ENCODE data around the gene ATXN2. TPM values are rescaled to one million over a fixed set of nuclear protein-coding genes. Genes with fewer than 3 reads are reported as not detected.
"Not testable (repeated sequence)": the region's sequence is repeated elsewhere in the genome, so short reads cannot be mapped to it uniquely, and the experiment has no call there.

ATXN2 gene
- total and polyA plus RNA-seq, 2 experiments from 2014 or later: 19.2 to 56.4 TPM

DNA sequence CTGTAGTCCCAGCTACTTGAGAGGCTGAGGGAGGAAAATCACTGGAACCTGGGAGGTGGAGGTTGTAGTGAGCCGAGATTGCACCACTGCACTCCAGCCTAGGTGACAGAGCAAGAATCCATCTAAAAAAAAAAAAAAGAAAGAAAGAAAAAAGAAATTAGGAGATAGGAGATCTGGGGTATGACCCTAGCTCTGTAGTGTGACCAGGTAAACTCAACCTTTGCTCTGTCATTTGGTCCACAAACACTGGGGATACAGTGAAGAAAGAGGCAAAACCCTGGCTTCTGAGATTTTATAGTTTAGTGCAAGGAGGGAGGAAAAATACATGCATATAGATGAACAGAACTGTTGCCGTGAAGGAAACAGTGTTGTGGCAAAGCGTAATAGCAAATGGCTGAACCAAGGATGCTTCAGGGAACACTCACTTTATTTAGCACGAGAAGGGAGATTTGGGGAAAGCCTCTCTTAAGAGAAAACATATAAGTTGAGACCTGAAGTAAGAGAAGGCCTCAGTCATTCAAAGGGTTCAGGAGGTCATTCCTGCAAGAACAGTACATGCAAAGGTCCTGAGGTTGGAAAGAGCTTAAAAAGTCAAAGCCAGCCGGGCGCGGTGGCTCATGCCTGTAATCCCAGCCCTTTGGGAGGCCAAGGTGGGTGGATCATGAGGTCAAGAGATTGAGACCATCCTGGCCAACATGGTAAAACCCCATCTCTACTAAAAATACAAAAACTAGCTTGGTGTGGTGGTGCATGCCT lies 29.6 kb upstream of the ATXN2 start:
- Histone ChIP-seq H4K20me1 (ENCODE audit: insufficient read depth) (no peaks in the 10 kb centered on the region), H3K27me3 (replicated peaks; ENCODE audit: insufficient read depth) (no peaks in the 10 kb centered on the region), H3K9me2 (ENCODE audit: insufficient read depth) (no peaks in the 10 kb centered on the region), H3K79me2 (ENCODE audit: insufficient read depth) (no peaks in the 10 kb centered on the region), H3K4me3 (no peak overlapping the region), H3K9ac (no peak overlapping the region), H3K9me3 (ENCODE audit: low read depth) (no peaks in the 10 kb centered on the region), H3K27ac (no peak overlapping the region), H3F3A (ENCODE audit: insufficient read depth) (no peaks in the 10 kb centered on the region), H2AFZ (no peak overlapping the region), H3K36me3 (ENCODE audit: low read depth) (no peaks in the 10 kb centered on the region), H3K4me1 (ENCODE audit: insufficient read depth) (no peaks in the 10 kb centered on the region), H3K4me2 (ENCODE audit: unreplicated experiment) (no peak overlapping the region)
- no peak for DNase-seq
- in situ Hi-C loops (cut with MboI): no loop called here
- WGBS, 2 experiments (ENCODE audit: low coverage in 1 of 2, low lambda C conversion rate in 2 of 2, missing lambda C conversion rate in 2 of 2): 94 to 95% methylated on average over 7 of the region's 7 CpGs
- TF ChIP-seq EZH2 (IDR thresholded peaks at IDR 0.05; ENCODE audit: insufficient read depth, poor library complexity, severe bottlenecking) (no peak), EZH2phosphoT487 (IDR thresholded peaks at IDR 0.05; ENCODE audit: insufficient read depth, low read depth) (no peak)

DNA sequence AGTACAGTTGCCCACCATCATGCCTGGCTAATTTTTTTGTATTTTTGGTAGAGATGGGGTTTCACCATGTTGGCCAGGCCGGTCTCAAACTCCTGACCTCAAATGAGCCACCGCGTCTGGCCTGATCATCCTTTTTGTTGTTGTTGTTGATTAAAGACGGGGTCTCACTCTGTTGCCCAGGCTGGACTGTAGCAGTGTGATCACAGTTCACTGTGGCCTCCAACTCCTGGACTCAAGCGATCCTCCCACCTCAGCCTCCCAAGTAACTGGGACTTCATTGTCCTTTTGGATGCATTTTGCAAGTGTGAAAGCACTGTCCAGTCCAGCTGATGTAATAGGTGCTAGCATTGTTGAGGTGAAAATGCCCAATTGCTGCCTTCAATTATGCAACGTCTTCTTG lies 27.1 kb upstream of the ATXN2 start:
- TF ChIP-seq EZH2 (IDR thresholded peaks at IDR 0.05; ENCODE audit: insufficient read depth, poor library complexity, severe bottlenecking): no peak

DNA sequence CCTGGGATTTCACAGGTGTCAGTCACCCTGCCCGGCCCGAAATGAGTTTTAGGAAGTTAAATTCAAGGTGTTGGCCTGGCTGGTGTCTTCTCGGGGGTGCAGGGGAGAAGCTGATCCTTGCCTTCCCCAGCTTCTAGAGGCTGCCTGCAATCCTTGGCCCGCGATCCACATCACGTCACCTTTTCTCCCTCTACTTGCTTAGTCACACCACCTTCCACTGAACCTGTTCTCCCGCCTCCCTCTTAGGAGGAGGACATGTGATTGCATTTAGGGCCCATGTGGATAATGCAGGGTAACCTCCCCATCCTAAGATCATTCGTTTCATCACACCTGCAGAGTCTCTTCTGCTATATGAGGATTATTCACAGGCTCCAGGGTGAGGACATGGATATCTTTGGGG lies 25.4 kb upstream of the ATXN2 start:
- Histone ChIP-seq H3K9me2 (ENCODE audit: insufficient read depth) (no peaks in the 10 kb centered on the region), H3K27me3 (replicated peaks; ENCODE audit: insufficient read depth) (no peaks in the 10 kb centered on the region), H2AFZ (no peak overlapping the region), H3K4me3 (no peak overlapping the region), H3F3A (ENCODE audit: insufficient read depth) (no peaks in the 10 kb centered on the region), H4K20me1 (ENCODE audit: insufficient read depth) (no peaks in the 10 kb centered on the region), H3K9me3 (ENCODE audit: low read depth) (no peaks in the 10 kb centered on the region), H3K9ac (no peak overlapping the region), H3K27ac (no peak overlapping the region), H3K36me3 (ENCODE audit: low read depth) (no peaks in the 10 kb centered on the region), H3K79me2 (ENCODE audit: insufficient read depth) (no peaks in the 10 kb centered on the region), H3K4me2 (ENCODE audit: unreplicated experiment) (no peak overlapping the region), H3K4me1 (ENCODE audit: insufficient read depth) (no peaks in the 10 kb centered on the region)
- TF ChIP-seq EZH2phosphoT487 (IDR thresholded peaks at IDR 0.05; ENCODE audit: insufficient read depth, low read depth) (no peak), EZH2 (IDR thresholded peaks at IDR 0.05; ENCODE audit: insufficient read depth, poor library complexity, severe bottlenecking) (no peak)
- DNase-seq: no peak
- in situ Hi-C loops (cut with MboI): no loop called here
- WGBS, 2 experiments (ENCODE audit: low coverage in 1 of 2, low lambda C conversion rate in 2 of 2, missing lambda C conversion rate in 2 of 2): 96 to 98% methylated on average over 8 of the region's 8 CpGs

More for the DNA sequence above, 27.1 kb upstream of the ATXN2 start:
- Histone ChIP-seq H3K79me2 (ENCODE audit: insufficient read depth) (no peaks in the 10 kb centered on the region), H3K9me3 (ENCODE audit: low read depth) (no peaks in the 10 kb centered on the region), H3F3A (ENCODE audit: insufficient read depth) (no peaks in the 10 kb centered on the region), H3K4me1 (ENCODE audit: insufficient read depth) (no peaks in the 10 kb centered on the region), H3K4me3 (no peak overlapping the region), H3K9ac (no peak overlapping the region), H3K4me2 (ENCODE audit: unreplicated experiment) (no peak overlapping the region), H3K27ac (no peak overlapping the region), H3K36me3 (ENCODE audit: low read depth) (no peaks in the 10 kb centered on the region), H2AFZ (no peak overlapping the region), H3K27me3 (replicated peaks; ENCODE audit: insufficient read depth) (no peaks in the 10 kb centered on the region), H4K20me1 (ENCODE audit: insufficient read depth) (no peaks in the 10 kb centered on the region), H3K9me2 (ENCODE audit: insufficient read depth) (no peaks in the 10 kb centered on the region)
- DNase-seq: no peak
- in situ Hi-C loops (cut with MboI): no loop called here
- WGBS, 2 experiments (ENCODE audit: low coverage in 1 of 2, low lambda C conversion rate in 2 of 2, missing lambda C conversion rate in 2 of 2): 95 to 98% methylated on average over 6 of the region's 6 CpGs

DNA sequence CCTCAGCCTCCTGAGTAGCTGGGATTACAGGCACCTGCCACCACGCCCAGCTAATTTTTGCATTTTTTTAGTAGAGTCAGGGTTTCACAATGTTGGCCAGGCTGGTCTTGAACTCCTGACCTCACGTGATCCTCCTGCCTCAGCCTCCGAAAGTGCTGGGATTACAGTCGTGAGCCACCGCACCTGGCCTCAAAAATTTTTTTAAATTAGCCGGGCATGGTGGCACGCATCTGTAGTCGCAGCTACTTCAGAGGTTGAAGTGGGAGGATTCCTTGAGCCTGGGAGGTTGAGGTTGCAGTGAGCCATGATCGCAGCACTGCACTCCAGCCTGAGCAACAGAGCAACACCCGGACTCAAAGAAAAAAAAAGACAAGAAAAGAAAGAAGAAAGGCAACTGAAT lies 18.7 kb upstream of the ATXN2 start:
- H3K79me2 ChIP-seq (ENCODE audit: insufficient read depth); H2AFZ ChIP-seq; H3K4me2 ChIP-seq (ENCODE audit: unreplicated experiment); DNase-seq; H3K27me3 ChIP-seq (replicated peaks; ENCODE audit: insufficient read depth); H3K9ac ChIP-seq; H3K4me3 ChIP-seq; H3K36me3 ChIP-seq (ENCODE audit: low read depth); H3K9me3 ChIP-seq (ENCODE audit: low read depth); in situ Hi-C loops (cut with MboI); H3K4me1 ChIP-seq (ENCODE audit: insufficient read depth); H4K20me1 ChIP-seq (ENCODE audit: insufficient read depth); H3F3A ChIP-seq (ENCODE audit: insufficient read depth); H3K9me2 ChIP-seq (ENCODE audit: insufficient read depth); H3K27ac ChIP-seq: not testable (repeated sequence)
- WGBS, 2 experiments (ENCODE audit: low coverage in 1 of 2, low lambda C conversion rate in 2 of 2, missing lambda C conversion rate in 2 of 2): 95% methylated on average over 10 of the region's 10 CpGs

DNA sequence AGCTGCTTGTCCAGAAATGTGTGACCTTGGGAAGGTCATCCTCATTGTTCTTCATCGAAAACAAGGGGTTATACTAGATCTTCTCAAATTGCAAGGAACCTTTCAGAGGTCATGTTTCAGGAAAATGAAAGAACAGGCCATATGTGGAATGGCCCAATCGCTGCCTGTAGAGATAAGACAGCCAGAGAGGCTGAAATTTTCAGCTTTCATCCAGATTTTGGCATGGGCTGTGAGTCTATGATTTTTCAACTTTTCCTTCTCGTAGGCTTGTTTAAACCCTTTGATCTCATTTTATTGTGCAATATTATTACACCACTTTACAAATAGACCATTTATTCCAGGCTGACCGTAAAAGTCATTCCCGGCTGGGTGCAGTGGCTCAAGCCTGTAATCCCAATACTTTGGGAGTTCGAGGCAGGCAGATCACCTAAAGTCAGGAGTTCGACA lies 17.1 kb upstream of the ATXN2 start:
- Histone ChIP-seq H3K9me3 (ENCODE audit: low read depth) (no peaks in the 10 kb centered on the region), H3K9me2 (ENCODE audit: insufficient read depth) (no peaks in the 10 kb centered on the region), H3K27ac (no peak overlapping the region), H3K9ac (no peak overlapping the region), H4K20me1 (ENCODE audit: insufficient read depth) (no peaks in the 10 kb centered on the region), H3K4me2 (ENCODE audit: unreplicated experiment) (no peak overlapping the region), H3K4me3 (no peak overlapping the region), H2AFZ (no peak overlapping the region), H3K79me2 (ENCODE audit: insufficient read depth) (no peaks in the 10 kb centered on the region), H3K4me1 (ENCODE audit: insufficient read depth) (no peaks in the 10 kb centered on the region), H3K27me3 (replicated peaks; ENCODE audit: insufficient read depth) (no peaks in the 10 kb centered on the region), H3F3A (ENCODE audit: insufficient read depth) (no peaks in the 10 kb centered on the region), H3K36me3 (ENCODE audit: low read depth) (no peaks in the 10 kb centered on the region)
- peak; percentile 22 for DNase-seq
- no peak for TF ChIP-seq EZH2phosphoT487 (IDR thresholded peaks at IDR 0.05; ENCODE audit: insufficient read depth, low read depth)
- TF ChIP-seq EZH2 (IDR thresholded peaks at IDR 0.05; ENCODE audit: insufficient read depth, poor library complexity, severe bottlenecking): no peak
- in situ Hi-C loops (cut with MboI): no loop called here
- 31% methylated on average over 7 of the region's 7 CpGs for WGBS, 2 experiments (ENCODE audit: low coverage in 1 of 2, low lambda C conversion rate in 2 of 2, missing lambda C conversion rate in 2 of 2)
